Muscle of arm (tissue), 12 donors: ENCODE data around the gene FAHD2B. TPM values are rescaled to one million over a fixed set of nuclear protein-coding genes. Genes with fewer than 3 reads are reported as not detected.
"Not testable (repeated sequence)": the region's sequence is repeated elsewhere in the genome, so short reads cannot be mapped to it uniquely, and the experiment has no call there.

Experiments used
- DNase-seq: peaks from one replicate; pipeline ENCODE4 v3.0.0-alpha.2; 2013
- polyA plus RNA-seq, 12 donors: library from polyadenylated mRNA; unstranded; fragments of 120-200 nt; gene quantifications; one replicate each; pipeline ENCODE4 v1.2.1, GENCODE V29; 2013; ENCODE audit not compliant: insufficient read length in 12 of 12

Gene FAHD2B
- polyA plus RNA-seq, 12 donors: 4.9 to 18.0 (median 10.7) TPM; not detected in 1

DNA sequence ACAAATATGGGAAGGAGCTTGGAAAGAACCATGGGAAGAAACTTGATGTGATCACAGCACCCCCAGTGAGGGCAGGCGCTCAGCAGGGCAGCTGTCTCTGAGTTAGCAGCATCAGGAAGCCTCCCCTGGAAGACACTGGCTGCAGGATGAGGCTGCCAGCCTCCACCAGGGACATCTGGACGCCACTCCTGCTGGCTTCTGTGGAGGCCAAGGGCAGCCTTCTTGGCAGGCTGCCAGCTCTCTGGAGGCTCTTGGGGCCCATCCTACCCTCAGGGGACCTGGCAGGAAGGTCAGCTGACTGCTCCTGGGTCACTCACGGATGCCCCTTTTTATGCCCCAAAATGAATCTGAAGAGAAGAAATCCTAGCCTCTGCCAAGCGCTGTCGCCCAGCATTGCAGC is 26.0 kb downstream of the FAHD2B start:
- not testable (repeated sequence) for DNase-seq

DNA sequence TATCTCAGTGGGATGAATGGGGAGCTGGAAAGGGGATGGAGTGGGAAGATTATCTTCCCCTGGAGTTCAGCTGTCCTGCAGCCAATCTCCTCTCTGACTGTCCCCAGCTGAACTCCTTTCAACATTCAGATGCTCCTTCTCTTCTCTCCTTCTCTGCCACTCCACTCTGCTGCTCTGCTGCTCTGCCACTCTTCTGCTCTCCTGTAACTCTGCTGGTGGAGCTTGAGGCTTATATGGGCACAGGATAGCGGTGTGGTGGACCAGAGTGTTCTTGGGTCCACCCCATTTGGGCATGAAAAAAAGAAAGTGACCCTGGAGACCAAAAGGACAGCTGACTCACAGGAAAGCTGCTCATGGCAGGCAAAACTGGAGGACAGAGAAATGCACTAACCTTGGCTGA is 26.6 kb downstream of the FAHD2B start:
- no peak for DNase-seq

DNA sequence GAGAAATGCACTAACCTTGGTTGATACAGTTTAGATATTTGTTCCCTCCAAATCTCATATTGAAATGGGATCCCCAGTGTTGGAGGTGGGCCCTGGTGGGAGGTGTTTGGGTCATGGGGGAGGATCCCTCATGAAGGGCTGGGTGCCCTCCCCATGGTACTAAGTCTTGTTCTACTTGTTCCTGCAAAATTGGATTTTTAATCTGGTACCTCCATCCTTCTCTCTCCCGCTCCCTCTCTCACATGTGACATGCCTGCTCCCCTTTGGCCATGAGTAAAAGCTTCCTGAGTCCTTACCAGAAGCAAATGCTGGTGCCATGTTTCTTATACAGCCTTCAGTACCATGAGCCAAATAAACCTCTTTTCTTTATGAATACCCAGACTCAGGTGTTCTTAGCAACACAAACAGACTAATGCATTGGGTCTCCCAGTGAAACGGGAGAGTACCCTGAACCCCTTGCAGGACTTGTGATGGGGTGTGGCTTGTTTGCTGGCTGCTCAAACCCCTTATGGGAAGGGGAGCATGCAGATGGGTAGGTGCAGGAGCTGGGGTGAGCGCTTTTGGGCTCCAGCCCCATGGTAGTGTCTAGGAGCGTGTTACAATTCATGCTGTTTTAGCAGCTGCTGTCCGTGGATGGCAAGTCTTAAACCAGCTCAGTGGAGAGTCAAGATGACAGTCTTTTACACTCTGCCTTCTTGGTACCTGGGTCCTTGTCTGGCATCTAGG is 27.2 kb downstream of the FAHD2B start:
- no peak for DNase-seq

DNA sequence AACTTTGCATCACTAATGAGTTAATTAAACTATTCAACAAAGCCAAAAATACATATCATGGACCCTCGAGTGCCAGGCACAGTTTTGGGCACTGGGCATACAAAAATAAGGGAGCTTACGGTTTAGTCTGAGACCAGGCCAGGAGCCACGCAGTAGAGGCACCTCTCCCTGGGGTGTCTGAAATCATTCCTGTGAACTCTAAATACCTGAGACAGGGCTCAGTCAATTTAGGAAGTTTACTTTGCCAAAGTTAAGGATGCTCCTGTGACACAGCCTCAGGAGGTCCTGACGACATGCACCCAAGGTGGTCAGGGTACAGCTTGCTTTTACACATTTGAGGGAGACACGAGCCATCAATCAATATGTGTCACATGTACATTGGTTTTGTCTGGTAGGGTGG is 28.7 kb downstream of the FAHD2B start:
- DNase-seq: not testable (repeated sequence)

DNA sequence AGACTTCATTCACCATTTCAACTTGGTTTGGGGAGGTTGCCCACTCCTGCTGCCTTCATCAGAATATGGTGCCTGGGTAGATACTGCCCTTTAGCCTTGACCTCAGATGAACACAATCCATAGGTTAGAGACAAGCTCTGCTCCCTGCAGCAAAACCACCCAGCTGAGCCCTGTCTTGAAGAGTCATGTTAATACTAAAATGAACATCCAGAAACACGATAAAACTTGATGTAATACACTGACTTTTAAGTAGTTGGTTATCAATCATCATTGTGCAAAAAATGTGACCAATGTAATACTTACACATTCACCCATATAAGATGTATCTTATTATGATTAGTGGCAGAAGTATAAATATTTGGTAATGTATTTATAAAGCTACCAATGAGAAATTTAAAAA is 32.7 kb downstream of the FAHD2B start:
- DNase-seq: not testable (repeated sequence)

DNA sequence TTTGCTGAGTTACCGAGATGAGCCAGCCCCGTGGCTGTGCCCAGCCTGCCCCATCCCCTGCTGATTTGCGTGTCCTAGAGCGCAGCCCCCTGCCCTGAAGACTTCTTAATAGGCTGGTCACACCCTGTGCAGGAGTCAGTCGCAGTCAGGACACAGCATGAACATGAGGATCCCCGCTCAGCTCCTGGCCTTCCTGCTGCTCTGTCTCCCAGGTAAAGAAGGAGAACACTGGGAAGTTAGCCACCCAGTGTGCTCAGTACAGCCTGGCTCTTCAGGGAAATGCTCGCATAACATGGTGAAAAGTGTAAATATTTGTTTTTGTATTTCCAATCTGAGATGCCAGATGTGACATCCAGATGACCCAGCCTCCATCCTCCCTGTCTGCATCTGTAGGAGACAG is 34.9 kb downstream of the FAHD2B start:
- not testable (repeated sequence) for DNase-seq

DNA sequence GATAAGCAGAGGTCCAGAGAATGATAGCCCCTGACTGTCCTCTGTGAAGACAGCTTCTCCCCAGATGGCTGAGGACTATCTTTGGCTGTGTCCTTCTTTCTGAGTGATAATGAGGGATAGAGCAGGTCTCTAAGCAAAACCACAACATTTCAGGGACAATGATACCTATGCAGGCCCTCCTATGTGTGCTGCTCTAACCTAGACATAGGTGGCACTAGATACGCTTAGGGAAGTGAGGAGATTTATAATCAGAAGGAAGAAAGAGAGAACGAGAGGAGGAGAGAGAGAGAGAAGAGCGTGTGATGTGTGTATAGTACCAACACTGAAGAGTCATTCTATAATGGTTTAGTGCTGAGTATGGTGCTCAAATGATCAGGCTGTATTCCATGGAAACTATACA is 38.5 kb downstream of the FAHD2B start:
- DNase-seq: not testable (repeated sequence)

DNA sequence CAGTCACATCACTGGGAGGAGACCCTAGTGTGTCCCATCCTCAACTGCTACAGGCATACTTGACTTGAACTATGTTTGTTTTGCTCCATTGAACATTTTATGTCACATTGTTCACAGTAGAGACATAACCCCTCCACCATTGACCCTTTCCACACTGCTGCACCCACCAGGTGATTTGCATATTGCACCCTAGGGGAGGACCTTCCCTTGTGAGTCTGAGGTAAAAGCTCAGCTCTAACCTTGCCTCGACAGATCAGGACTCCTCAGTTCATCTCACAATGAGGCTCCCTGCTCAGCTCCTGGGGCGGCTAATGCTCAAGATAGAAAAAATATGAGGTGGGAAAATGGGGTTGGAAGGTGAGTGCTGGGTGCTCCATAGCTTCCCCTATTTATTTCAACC is 44.6 kb downstream of the FAHD2B start:
- DNase-seq: not testable (repeated sequence)

DNA sequence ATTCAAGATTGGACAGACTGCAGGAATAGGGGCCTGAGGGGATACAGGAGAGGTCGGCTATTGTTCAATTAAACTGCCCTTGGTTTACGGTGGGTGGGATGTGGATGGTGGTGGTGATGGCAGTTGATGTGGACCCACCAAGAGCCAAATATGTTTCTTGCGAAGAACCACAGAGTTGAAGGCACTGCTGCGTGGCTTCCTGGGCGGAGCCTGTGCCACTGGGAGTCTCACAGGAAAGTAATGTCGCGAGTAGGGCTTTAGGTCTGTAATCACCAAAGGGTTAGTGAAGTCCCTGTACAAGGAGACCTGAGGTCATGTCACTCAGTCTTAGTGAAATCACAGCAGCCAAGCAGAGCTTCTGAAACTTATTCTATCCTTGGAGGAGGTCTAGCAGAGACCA is 46.2 kb downstream of the FAHD2B start:
- DNase-seq: not testable (repeated sequence)

DNA sequence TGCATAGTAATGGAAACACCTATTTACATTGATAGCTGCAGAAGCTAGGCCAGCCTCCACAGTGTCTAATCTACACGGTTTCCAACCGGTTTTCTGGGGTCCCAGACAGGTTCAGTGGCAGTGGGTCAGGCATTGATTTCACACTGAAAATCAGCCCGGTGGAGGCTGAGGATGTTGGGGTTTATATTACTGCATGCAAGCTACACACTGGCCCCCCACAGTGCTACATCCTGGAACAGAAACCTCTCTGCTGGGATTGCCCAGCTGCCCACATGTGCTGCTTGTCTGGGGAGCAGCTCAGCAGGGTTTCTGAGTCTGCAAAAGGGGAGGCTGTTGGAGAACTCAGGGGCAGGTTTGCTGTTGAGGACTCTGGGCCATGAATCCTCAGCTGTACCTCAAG is 48.0 kb downstream of the FAHD2B start:
- not testable (repeated sequence) for DNase-seq

DNA sequence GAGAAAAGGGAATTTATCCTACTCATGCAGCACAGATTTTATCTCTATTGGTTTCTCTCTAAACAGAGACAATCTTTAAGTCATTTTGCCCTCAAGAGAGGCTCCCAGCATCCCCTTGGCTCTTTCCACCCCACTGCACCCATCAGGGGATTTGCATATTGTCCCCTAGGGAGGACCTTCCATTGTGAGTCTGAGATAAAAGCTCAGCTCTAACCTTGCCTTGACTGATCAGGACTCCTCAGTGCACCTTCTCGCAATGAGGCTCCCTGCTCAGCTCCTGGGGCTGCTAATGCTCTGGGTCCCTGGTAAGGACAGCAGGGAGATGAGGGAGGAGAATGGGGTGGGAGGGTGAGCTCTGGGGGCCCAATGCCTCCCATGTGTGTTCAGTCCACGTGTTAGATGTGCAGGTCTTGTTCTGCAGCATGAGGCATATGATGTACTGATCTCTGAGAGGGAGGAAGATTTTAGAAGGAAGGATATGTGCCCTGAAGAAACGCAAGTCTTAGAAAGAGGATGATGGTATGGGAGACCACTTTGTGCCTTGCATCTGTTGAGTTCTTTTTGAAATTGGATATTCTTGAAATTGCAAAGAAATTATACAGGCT is 48.7 kb downstream of the FAHD2B start:
- not testable (repeated sequence) for DNase-seq

Other genes starting within 250 kb of the FAHD2B start
- 1 to 10 TPM in 10 of 12 donors, not detected in 2; 5.5 to 9.4 (median 7.2) TPM for gene ANKRD39, start 236.9 kb downstream of the FAHD2B start, polyA plus RNA-seq
- gene SEMA4C, start 224.8 kb downstream of the FAHD2B start, polyA plus RNA-seq: 10 to 100 TPM in 11 of 12 donors, not detected in 1; 24.7 to 38.9 (median 27.5) TPM
- 1 to 10 TPM in 5 of 12 donors, under 1 TPM in 5, not detected in 2; 0.44 to 1.9 (median 1.0) TPM for gene FAM178B, start 108.3 kb downstream of the FAHD2B start, polyA plus RNA-seq
- gene ANKRD36, start 18.3 kb upstream of the FAHD2B start, polyA plus RNA-seq: 10 to 100 TPM in 8 of 12 donors, 1 to 10 TPM in 3, not detected in 1; 5.8 to 27.8 (median 15.1) TPM